GOT3 (cell line): ENCODE measurements around the gene PRDM12.
"Not testable (repeated sequence)": the region's sequence is repeated elsewhere in the genome, so short reads cannot be mapped to it uniquely, and the experiment has no call there.

Experiments used
- DNase-seq: peaks from one replicate; lab custom pipeline; 2025; ENCODE audit warnings: mixed read lengths; lab: John Stamatoyannopoulos, UW

The PRDM12 gene

DNA sequence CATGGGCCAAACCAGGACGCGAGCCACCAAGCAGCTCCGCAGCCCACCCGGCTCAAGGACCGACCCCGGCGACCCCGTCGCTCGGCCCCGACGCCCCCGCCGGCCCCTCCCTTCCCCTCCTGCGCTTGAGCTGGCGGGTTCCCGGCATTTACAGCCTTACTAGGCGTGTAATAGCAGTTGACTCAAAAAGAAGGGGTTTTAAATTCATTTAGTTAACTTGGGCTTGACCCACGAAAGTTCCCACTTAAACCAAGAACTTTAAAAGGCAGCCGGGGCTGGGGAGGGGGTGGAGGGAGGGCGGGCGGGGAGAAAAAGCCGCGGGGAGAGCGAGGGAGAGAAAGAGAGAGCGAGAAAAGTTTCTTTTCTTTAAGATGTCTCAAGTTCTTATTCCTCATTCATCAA lies 636 bp downstream of the PRDM12 start:
- no peak for DNase-seq

- DNase-seq: no peak
These were observed 1.3 kb downstream of the PRDM12 start for GRCh38 chr9:130665431-130666392.

GRCh38 chr9:130666393-130667119 lies 2.2 kb downstream of the PRDM12 start:
- no peak for DNase-seq

GRCh38 chr9:130667120-130667435 lies 2.7 kb downstream of the PRDM12 start:
- DNase-seq: no peak

DNA sequence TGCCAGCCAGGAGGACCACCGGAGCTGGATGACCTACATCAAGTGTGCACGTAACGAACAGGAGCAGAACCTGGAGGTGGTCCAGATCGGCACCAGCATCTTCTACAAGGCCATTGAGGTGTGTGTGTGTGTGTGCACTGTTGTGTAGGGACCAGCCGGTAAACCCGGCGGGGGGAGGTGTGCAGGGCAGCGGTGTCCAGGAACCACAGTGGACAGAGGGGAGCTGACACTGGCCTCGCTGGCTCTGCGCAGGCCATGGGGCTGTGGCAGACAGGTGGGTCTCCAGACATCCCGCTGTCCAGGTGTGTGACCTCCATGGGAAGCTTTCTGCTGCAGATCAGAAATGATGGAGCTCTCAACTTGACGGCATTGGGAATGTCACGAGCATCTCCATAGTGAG lies 3.8 kb downstream of the PRDM12 start:
- no peak for DNase-seq

- DNase-seq: no peak
These were observed 4.3 kb downstream of the PRDM12 start for GRCh38 chr9:130668659-130669058.

GRCh38 chr9:130669965-130670364 lies 5.6 kb downstream of the PRDM12 start:
- no peak for DNase-seq

DNA sequence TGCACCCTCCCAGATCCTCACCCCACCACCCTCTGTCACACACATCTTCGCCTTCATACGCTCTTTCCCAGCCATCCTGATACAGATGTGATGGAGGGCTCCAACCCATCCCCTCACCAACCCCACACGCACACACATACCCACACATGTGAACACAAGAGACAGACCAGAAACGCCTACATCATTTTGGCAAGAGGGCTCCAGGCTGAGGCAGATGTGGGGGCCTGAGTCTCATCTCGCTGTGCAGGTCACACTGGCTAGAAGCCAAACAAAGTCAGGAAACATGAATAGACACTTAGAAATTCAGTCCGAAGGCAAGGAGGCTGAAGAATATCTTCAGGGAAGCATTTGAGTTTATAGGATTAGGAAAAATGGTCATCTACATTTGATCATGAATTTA lies 6.2 kb downstream of the PRDM12 start:
- no peak for DNase-seq

GRCh38 chr9:130672466-130672865 lies 8.1 kb downstream of the PRDM12 start:
- no peak for DNase-seq

GRCh38 chr9:130672933-130673615 lies 8.7 kb downstream of the PRDM12 start:
- DNase-seq: no peak

GRCh38 chr9:130675396-130675795 lies 11.0 kb downstream of the PRDM12 start:
- no peak for DNase-seq

DNA sequence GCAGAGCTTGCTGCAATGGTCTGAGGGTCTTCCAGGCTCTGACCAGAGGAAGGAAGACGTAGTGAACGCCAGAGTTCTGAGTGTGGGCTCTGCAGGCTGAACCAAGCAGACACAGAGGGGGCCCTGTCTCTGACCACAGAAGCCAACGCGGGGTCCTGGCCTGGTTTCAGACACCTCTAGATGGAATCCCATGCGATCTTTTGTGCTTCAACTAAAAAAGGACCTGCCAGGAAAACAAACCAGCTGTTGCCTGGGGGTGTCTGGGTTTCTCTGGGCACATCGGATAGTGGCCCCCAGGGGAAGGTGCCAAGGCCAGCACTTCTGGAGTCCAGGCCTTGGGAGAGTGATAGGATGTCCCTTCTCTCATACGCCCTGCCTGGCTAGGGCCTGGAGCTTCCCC lies 12.9 kb downstream of the PRDM12 start:
- no peak for DNase-seq

- no peak for DNase-seq
These were observed 16.7 kb downstream of the PRDM12 start for GRCh38 chr9:130680836-130681768.

- DNase-seq: no peak
These were observed 17.5 kb downstream of the PRDM12 start for GRCh38 chr9:130681769-130682420.

- DNase-seq: no peak
These were observed 18.2 kb downstream of the PRDM12 start for GRCh38 chr9:130682421-130683121.

- DNase-seq: no peak
These were observed 20.7 kb downstream of the PRDM12 start for GRCh38 chr9:130685104-130685503.

GRCh38 chr9:130685945-130686344 lies 21.6 kb downstream of the PRDM12 start:
- not testable (repeated sequence) for DNase-seq

- no peak for DNase-seq
These were observed 23.2 kb downstream of the PRDM12 start for GRCh38 chr9:130687615-130688014.

DNA sequence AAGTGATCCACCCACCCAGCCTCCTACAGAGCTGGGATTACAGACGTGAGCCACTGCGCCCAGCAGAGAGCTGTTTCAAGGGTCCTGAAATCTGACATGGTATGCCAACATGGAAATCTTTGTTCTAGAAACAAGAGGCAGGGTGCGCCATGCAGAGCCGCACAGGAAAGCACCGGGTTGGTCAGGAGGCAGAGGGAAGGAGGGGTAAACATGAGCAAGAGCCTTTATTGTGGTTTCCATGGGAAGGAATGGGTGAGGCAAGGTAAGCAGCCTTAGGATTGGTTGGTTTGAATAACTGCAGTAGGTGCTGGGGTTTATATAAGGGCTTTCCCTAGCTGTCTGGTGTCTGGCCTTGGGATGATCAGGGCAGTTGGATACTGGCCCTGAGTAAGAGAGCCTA lies 23.7 kb downstream of the PRDM12 start:
- no peak for DNase-seq

DNA sequence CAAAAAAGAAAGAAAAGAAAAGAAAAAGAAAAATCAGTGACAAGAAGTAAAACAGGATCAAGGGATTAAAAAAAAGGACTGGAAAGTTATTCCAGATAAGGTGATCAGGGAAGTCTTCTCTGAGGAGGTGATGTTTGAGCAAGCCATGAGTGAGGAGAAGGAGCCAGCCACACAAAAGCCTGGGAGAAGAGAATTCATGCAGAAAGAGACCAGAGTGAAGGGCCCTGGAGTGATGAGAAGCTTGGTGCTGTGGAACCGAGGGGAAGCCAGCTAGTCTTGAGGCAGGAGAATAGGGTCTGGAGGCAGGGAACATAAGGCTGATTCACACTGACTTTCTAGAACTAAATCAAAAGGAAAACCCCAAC lies 25.2 kb downstream of the PRDM12 start:
- no peak for DNase-seq
